GM23338 (cell line): ENCODE results near the gene PNPLA8.

Source experiments
- CREB1 ChIP-seq: fragments of 250-450 bp; sonication (Bioruptor Pico); IDR thresholded peaks from 2 replicates; pipeline ENCODE4 v1.5.0; 2020; ENCODE audit warnings: low read depth, mild to moderate bottlenecking, moderate library complexity
- CTCF ChIP-seq, 2 experiments: fragments of 200-600 bp in 1 of 2; sonication (generic) in 1 of 2; conservative IDR thresholded peaks; 2 replicates each; pipeline versions ENCODE4 v1.5.1 to v1.6.1; 2016 to 2017; ENCODE audit warnings: antibody characterized with exemption in 2 of 2, low read depth in 2 of 2, mild to moderate bottlenecking in 2 of 2, moderate library complexity in 1 of 2
- EZH2 ChIP-seq: fragments of 200-600 bp; sonication (generic); IDR thresholded peaks from one replicate; pipeline ENCODE4 v1.8.0; 2017; ENCODE audit warnings: antibody characterized with exemption, mild to moderate bottlenecking, low read depth; ENCODE audit not compliant: unreplicated experiment
- EZH2phosphoT487 ChIP-seq: fragments of 200-600 bp; sonication (generic); IDR thresholded peaks from one replicate; pipeline ENCODE4 v1.8.1; 2018; ENCODE audit warnings: antibody characterized with exemption; ENCODE audit not compliant: unreplicated experiment
- POLR2AphosphoS5 ChIP-seq: IDR thresholded peaks from 2 replicates; pipeline ENCODE4 v1.6.1; 2016; ENCODE audit warnings: antibody characterized with exemption, low read depth
- ZNF462 ChIP-seq: fragments of 250-450 bp; sonication (Bioruptor Pico); IDR thresholded peaks from 2 replicates; pipeline ENCODE4 v1.5.0; 2020; ENCODE audit warnings: mild to moderate bottlenecking, moderate library complexity

DNA sequence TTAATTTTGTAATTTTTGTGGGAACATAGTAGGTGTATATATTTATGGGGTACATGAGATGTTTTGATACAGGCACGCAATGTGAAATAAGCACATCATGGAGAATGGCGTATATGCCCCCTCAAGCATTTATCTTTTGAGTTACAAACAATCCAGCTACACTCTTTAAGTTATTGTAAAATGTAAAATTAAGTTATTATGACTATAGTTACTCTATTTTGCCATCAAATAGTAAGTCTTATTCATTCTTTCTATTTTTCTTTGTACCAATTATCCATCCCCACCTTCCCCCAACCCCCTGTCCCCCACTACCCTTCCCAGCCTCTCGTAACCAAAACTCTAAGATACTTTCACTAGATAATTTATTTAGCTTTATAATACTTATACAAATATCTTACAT lies 7.8 kb upstream of the PNPLA8 start:
- TF ChIP-seq POLR2AphosphoS5, result no peak
- no peak for TF ChIP-seq CTCF (conservative IDR thresholded peaks at IDR 0.05; ENCODE audit: low read depth in 2 of 2)
- TF ChIP-seq ZNF462 (CRISPR knock-in tag), result no peak
- TF ChIP-seq EZH2phosphoT487, result no peak
- TF ChIP-seq EZH2, result no peak
- TF ChIP-seq CREB1 (CRISPR knock-in tag), result no peak
